Measurements from ENCODE around the gene NFAM1.

- TF ChIP-seq, protein P1, sequence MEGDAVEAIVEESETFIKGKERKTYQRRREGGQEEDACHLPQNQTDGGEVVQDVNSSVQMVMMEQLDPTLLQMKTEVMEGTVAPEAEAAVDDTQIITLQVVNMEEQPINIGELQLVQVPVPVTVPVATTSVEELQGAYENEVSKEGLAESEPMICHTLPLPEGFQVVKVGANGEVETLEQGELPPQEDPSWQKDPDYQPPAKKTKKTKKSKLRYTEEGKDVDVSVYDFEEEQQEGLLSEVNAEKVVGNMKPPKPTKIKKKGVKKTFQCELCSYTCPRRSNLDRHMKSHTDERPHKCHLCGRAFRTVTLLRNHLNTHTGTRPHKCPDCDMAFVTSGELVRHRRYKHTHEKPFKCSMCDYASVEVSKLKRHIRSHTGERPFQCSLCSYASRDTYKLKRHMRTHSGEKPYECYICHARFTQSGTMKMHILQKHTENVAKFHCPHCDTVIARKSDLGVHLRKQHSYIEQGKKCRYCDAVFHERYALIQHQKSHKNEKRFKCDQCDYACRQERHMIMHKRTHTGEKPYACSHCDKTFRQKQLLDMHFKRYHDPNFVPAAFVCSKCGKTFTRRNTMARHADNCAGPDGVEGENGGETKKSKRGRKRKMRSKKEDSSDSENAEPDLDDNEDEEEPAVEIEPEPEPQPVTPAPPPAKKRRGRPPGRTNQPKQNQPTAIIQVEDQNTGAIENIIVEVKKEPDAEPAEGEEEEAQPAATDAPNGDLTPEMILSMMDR (IDR thresholded peaks at IDR 0.05), result no peak
- TF ChIP-seq POLR2AphosphoS5 (IDR thresholded peaks at IDR 0.05) (no peak), POLR2A (IDR thresholded peaks at IDR 0.05) (no peak), EP300 (IDR thresholded peaks at IDR 0.05) (no peak)
Observed at GRCh38 chr22:42408276-42408675, 23.9 kb downstream of the NFAM1 start.

All from sigmoid colon (tissue), 4 donors.